Inflammatory macrophage treated with lipopolysaccharide for 4 hours (primary cell): ENCODE data around the gene ABCC6.
"Not testable (repeated sequence)": the region's sequence is repeated elsewhere in the genome, so short reads cannot be mapped to it uniquely, and the experiment has no call there.

Experiments
- DNase-seq: peaks from one replicate; pipeline ENCODE4 v3.0.0-alpha.2; 2020

The ABCC6 gene

GRCh38 chr16:16158741-16159374 is 64.4 kb downstream of the ABCC6 start:
- no peak for DNase-seq

GRCh38 chr16:16158082-16158658 is 65.1 kb downstream of the ABCC6 start:
- no peak for DNase-seq

GRCh38 chr16:16157166-16157565 is 66.1 kb downstream of the ABCC6 start:
- no peak for DNase-seq

GRCh38 chr16:16155234-16155633 is 68.1 kb downstream of the ABCC6 start:
- DNase-seq = no peak

- no peak for DNase-seq
These were observed 68.9 kb downstream of the ABCC6 start for GRCh38 chr16:16154281-16154951.

- not testable (repeated sequence) for DNase-seq
These were observed 70.3 kb downstream of the ABCC6 start for GRCh38 chr16:16153000-16153399.

- DNase-seq = no peak
These were observed 72.0 kb downstream of the ABCC6 start for GRCh38 chr16:16151315-16151714.

- no peak for DNase-seq
These were observed 72.5 kb downstream of the ABCC6 start for GRCh38 chr16:16150878-16151152.

GRCh38 chr16:16150117-16150877 is 73.0 kb downstream of the ABCC6 start:
- DNase-seq = no peak

GRCh38 chr16:16149710-16150116 is 73.6 kb downstream of the ABCC6 start:
- DNase-seq = no peak

- DNase-seq = no peak
These were observed 74.5 kb downstream of the ABCC6 start for GRCh38 chr16:16148755-16149154.

- DNase-seq = not testable (repeated sequence)
These were observed 75.2 kb downstream of the ABCC6 start for GRCh38 chr16:16148000-16148599.

- no peak for DNase-seq
These were observed 75.8 kb downstream of the ABCC6 start for GRCh38 chr16:16147316-16147999.

GRCh38 chr16:16146380-16147315 is 76.6 kb downstream of the ABCC6 start:
- DNase-seq = no peak

- no peak for DNase-seq
These were observed 78.0 kb downstream of the ABCC6 start for GRCh38 chr16:16145286-16145685.

- no peak for DNase-seq
These were observed 78.9 kb downstream of the ABCC6 start for GRCh38 chr16:16144416-16144815.

- DNase-seq = no peak
These were observed 79.4 kb downstream of the ABCC6 start for GRCh38 chr16:16143931-16144330.

GRCh38 chr16:16143038-16143763 is 80.1 kb downstream of the ABCC6 start:
- DNase-seq = peak; percentile 42

- DNase-seq = no peak
These were observed 81.4 kb downstream of the ABCC6 start for GRCh38 chr16:16141784-16142396.

- no peak for DNase-seq
These were observed 82.2 kb downstream of the ABCC6 start for GRCh38 chr16:16141141-16141540.

GRCh38 chr16:16140537-16140936 is 82.8 kb downstream of the ABCC6 start:
- no peak for DNase-seq
